Measurements from ENCODE around the gene C18orf54. TPM values are rescaled to one million over a fixed set of nuclear protein-coding genes. Genes with fewer than 3 reads are reported as not detected.

The C18orf54 gene
- total and polyA plus RNA-seq, 2 of the 4 experiments (the other 2 are of a cell fraction) = 2.2 to 3.0 TPM

- no peak overlapping the region for H4K91ac ChIP-seq (ENCODE audit: insufficient read depth, low read depth, low read length)
- H3K79me1 ChIP-seq (ENCODE audit: low read depth in 1 of 2, low read length in 2 of 2) = no peaks in the 10 kb centered on the region
- intact Hi-C loops (cut with micrococcal nuclease) (no loop called here), in situ Hi-C loops (cut with MboI; ENCODE audit: low sequenced_read_pairs) (no loop called here), dilution Hi-C loops (cut with HindIII; ENCODE audit: low sequenced_read_pairs, unreplicated experiment) (no loop called here)
- no peak overlapping the region for H3K14ac ChIP-seq (replicated peaks; ENCODE audit: low read depth, low read length)
- BruUV-seq (replicated peaks) = no TSS peak
- H3K4me3 ChIP-seq (ENCODE audit: insufficient read depth, low read depth, low read length) = no peak overlapping the region
- no peak overlapping the region for H2BK20ac ChIP-seq (ENCODE audit: low read depth, low read length)
- DNase-seq (no peak), ATAC-seq (ENCODE audit: low read depth) (no peak)
- H4K5ac ChIP-seq (ENCODE audit: low read depth, low read length) = no peak overlapping the region
- H4K20me1 ChIP-seq (ENCODE audit: insufficient read depth, low read length) = no peaks in the 10 kb centered on the region
- no peak overlapping the region for H2AK5ac ChIP-seq (ENCODE audit: low read depth, low read length)
- no peak overlapping the region for H3K9ac ChIP-seq (ENCODE audit: low read depth, low read length)
- H2BK15ac ChIP-seq (ENCODE audit: low read depth, low read length) = no peak overlapping the region
- POLR2A ChIA-PET (ENCODE audit: unreplicated experiment) = no interaction called here
- TF ChIP-seq RAD21 (IDR thresholded peaks at IDR 0.05; ENCODE audit: low read length) (no peak), NFE2L2 (IDR thresholded peaks at IDR 0.05; ENCODE audit: low read depth, low read length) (no peak), MAFK (IDR thresholded peaks at IDR 0.05; ENCODE audit: low read depth, low read length) (no peak), MAZ (IDR thresholded peaks at IDR 0.05; ENCODE audit: borderline replicate concordance, low read depth, low read length) (no peak), RFX5 (IDR thresholded peaks at IDR 0.05; ENCODE audit: low read depth, low read length) (no peak), CHD1 (IDR thresholded peaks at IDR 0.05; ENCODE audit: low read depth, low read length) (no peak), RCOR1 (IDR thresholded peaks at IDR 0.05; ENCODE audit: insufficient replicate concordance, low read length) (no peak), MXI1 (IDR thresholded peaks at IDR 0.05; ENCODE audit: borderline replicate concordance, low read depth, low read length) (no peak), CEBPB (IDR thresholded peaks at IDR 0.05; ENCODE audit: low read depth, low read length) (no peak), FOS (IDR thresholded peaks at IDR 0.05; ENCODE audit: low read depth, low read length) (no peak), POLR2A (IDR thresholded peaks at IDR 0.05; ENCODE audit: low read depth, low read length) (no peak)
- TF ChIP-seq, protein P1, sequence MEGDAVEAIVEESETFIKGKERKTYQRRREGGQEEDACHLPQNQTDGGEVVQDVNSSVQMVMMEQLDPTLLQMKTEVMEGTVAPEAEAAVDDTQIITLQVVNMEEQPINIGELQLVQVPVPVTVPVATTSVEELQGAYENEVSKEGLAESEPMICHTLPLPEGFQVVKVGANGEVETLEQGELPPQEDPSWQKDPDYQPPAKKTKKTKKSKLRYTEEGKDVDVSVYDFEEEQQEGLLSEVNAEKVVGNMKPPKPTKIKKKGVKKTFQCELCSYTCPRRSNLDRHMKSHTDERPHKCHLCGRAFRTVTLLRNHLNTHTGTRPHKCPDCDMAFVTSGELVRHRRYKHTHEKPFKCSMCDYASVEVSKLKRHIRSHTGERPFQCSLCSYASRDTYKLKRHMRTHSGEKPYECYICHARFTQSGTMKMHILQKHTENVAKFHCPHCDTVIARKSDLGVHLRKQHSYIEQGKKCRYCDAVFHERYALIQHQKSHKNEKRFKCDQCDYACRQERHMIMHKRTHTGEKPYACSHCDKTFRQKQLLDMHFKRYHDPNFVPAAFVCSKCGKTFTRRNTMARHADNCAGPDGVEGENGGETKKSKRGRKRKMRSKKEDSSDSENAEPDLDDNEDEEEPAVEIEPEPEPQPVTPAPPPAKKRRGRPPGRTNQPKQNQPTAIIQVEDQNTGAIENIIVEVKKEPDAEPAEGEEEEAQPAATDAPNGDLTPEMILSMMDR (conservative IDR thresholded peaks at IDR 0.05; ENCODE audit: low read depth, low read length) = no peak
- TF ChIP-seq, protein P2, sequence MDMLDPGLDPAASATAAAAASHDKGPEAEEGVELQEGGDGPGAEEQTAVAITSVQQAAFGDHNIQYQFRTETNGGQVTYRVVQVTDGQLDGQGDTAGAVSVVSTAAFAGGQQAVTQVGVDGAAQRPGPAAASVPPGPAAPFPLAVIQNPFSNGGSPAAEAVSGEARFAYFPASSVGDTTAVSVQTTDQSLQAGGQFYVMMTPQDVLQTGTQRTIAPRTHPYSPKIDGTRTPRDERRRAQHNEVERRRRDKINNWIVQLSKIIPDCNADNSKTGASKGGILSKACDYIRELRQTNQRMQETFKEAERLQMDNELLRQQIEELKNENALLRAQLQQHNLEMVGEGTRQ (IDR thresholded peaks at IDR 0.05; ENCODE audit: low read depth, low read length) = no peak
- H4K8ac ChIP-seq (ENCODE audit: low read depth in 2 of 2, low read length in 2 of 2) = no peak overlapping the region
- H3K56ac ChIP-seq (ENCODE audit: extremely low read depth, insufficient read depth, low read length) = no peak overlapping the region
- no peak overlapping the region for H3K4ac ChIP-seq (ENCODE audit: low read depth, low read length)
- H3K9me1 ChIP-seq (ENCODE audit: insufficient read depth, low read length) = no peaks in the 10 kb centered on the region
- H3K27me3 ChIP-seq (ENCODE audit: control insufficient read depth, insufficient read depth, low read length) = no peaks in the 10 kb centered on the region
- H3K36me3 ChIP-seq (ENCODE audit: control insufficient read depth, insufficient read depth, low read length) = no peaks in the 10 kb centered on the region
- no peak overlapping the region for H3K27ac ChIP-seq (ENCODE audit: insufficient read depth, low read length)
- no peaks in the 10 kb centered on the region for H3K9me3 ChIP-seq (ENCODE audit: control insufficient read depth, insufficient read depth, low read length)
- no peak overlapping the region for H2BK5ac ChIP-seq (ENCODE audit: low read depth, low read length, poor library complexity, severe bottlenecking)
- no peak overlapping the region for H2AFZ ChIP-seq (replicated peaks; ENCODE audit: low read length, poor library complexity)
- no CpG with 5 or more reads among the region's 2 CpGs for WGBS, 2 experiments (ENCODE audit: extremely low coverage in 2 of 2, insufficient read length in 1 of 2)
- no peak overlapping the region for H3K18ac ChIP-seq (ENCODE audit: low read depth, low read length)
- H2BK120ac ChIP-seq (ENCODE audit: low read depth, low read length) = no peak overlapping the region
- H2AK9ac ChIP-seq (replicated peaks; ENCODE audit: low read depth, low read length, poor library complexity) = no peak overlapping the region
- H3K4me1 ChIP-seq (ENCODE audit: control insufficient read depth, insufficient read depth, low read length) = no peaks in the 10 kb centered on the region
- no peak overlapping the region for H3K23ac ChIP-seq (ENCODE audit: low read depth, low read length)
- CTCF ChIA-PET = no interaction called here
- no peak overlapping the region for H3K4me2 ChIP-seq (ENCODE audit: low read depth, low read length)
Measured at GRCh38 chr18:54335638-54336173, 22.0 kb upstream of the C18orf54 start.
